Pons (tissue), 1 donor: Measurements from ENCODE around the gene ABCC6.
"Not testable (repeated sequence)": the region's sequence is repeated elsewhere in the genome, so short reads cannot be mapped to it uniquely, and the experiment has no call there.

ENCODE experiments used
- DNase-seq: peaks from one replicate; pipeline ENCODE4 v3.0.0-alpha.2; 2016; ENCODE audit warnings: low spot score

Gene ABCC6

GRCh38 chr16:16222850-16223661 lies at the start of gene ABCC6:
Gene ABCC6, minus strand, starts transcription at chr16:16223494. Its CDS starts 60 bp downstream, at chr16:16223434.
- DNase-seq, result not testable (repeated sequence)

GRCh38 chr16:16272573-16273221 lies 49.4 kb upstream of the ABCC6 start:
- DNase-seq, result not testable (repeated sequence)

- not testable (repeated sequence) for DNase-seq
Measured at GRCh38 chr16:16271658-16272057, 48.4 kb upstream of the ABCC6 start.

- not testable (repeated sequence) for DNase-seq
Measured at GRCh38 chr16:16268185-16268808, 45.0 kb upstream of the ABCC6 start.

GRCh38 chr16:16267708-16268107 lies 44.4 kb upstream of the ABCC6 start:
- DNase-seq, result not testable (repeated sequence)

- not testable (repeated sequence) for DNase-seq
Measured at GRCh38 chr16:16265044-16265443, 41.8 kb upstream of the ABCC6 start.

- not testable (repeated sequence) for DNase-seq
Measured at GRCh38 chr16:16263947-16264346, 40.7 kb upstream of the ABCC6 start.

GRCh38 chr16:16262954-16263555 lies 39.8 kb upstream of the ABCC6 start:
- not testable (repeated sequence) for DNase-seq

GRCh38 chr16:16259971-16260370 lies 36.7 kb upstream of the ABCC6 start:
- not testable (repeated sequence) for DNase-seq

GRCh38 chr16:16258822-16259221 lies 35.5 kb upstream of the ABCC6 start:
- DNase-seq, result not testable (repeated sequence)

GRCh38 chr16:16257301-16257923 lies 34.1 kb upstream of the ABCC6 start:
- not testable (repeated sequence) for DNase-seq

- DNase-seq, result not testable (repeated sequence)
Measured at GRCh38 chr16:16252377-16252776, 29.1 kb upstream of the ABCC6 start.

- DNase-seq, result not testable (repeated sequence)
Measured at GRCh38 chr16:16249621-16250330, 26.5 kb upstream of the ABCC6 start.

GRCh38 chr16:16247439-16247838 lies 24.1 kb upstream of the ABCC6 start:
- not testable (repeated sequence) for DNase-seq

- DNase-seq, result not testable (repeated sequence)
Measured at GRCh38 chr16:16246578-16247262, 23.4 kb upstream of the ABCC6 start.

- DNase-seq, result not testable (repeated sequence)
Measured at GRCh38 chr16:16243886-16244285, 20.6 kb upstream of the ABCC6 start.

GRCh38 chr16:16240667-16241066 lies 17.4 kb upstream of the ABCC6 start:
- not testable (repeated sequence) for DNase-seq

- not testable (repeated sequence) for DNase-seq
Measured at GRCh38 chr16:16237738-16238137, 14.4 kb upstream of the ABCC6 start.

- DNase-seq, result peak; percentile 66
Measured at GRCh38 chr16:16237071-16237470, 13.8 kb upstream of the ABCC6 start.

- DNase-seq, result not testable (repeated sequence)
Measured at GRCh38 chr16:16232692-16233061, 9.4 kb upstream of the ABCC6 start.
